Aorta (tissue), 5 donors: Measurements from ENCODE around the gene CDK9. TPM values are rescaled to one million over a fixed set of nuclear protein-coding genes. Genes with fewer than 3 reads are reported as not detected.
A peak's percentile ranks its signal among the peaks of the same experiment; 100 is the strongest.

Experiments used
- ATAC-seq: fragments of 200-7000 bp; cut with Tn5 transposase; one replicate; pipeline ENCODE4 v1.9.1; 2022; ENCODE audit warnings: moderate library complexity; ENCODE audit not compliant: low FRiP score
- DNase-seq, 2 donors: peaks; one replicate each; pipeline ENCODE4 v3.0.0-alpha.2; 2020
- H3K27ac ChIP-seq, 2 donors: one replicate each; pipeline ENCODE4 v1.5.1; 2013; ENCODE audit warnings: low read length in 2 of 2, mild to moderate bottlenecking in 2 of 2, moderate library complexity in 2 of 2, control low read depth in 1 of 2, inconsistent platforms in 1 of 2, low read depth in 1 of 2
- H3K27me3 ChIP-seq, 2 donors: one replicate each; pipeline ENCODE4 v1.6.1; 2013; ENCODE audit warnings: control low read depth in 1 of 2, low read length in 1 of 2, mild to moderate bottlenecking in 1 of 2, moderate library complexity in 1 of 2; ENCODE audit not compliant: insufficient read depth in 2 of 2, control insufficient read depth in 1 of 2
- H3K36me3 ChIP-seq, 2 donors: one replicate each; pipeline ENCODE4 v1.6.1; 2013; ENCODE audit warnings: control low read depth in 1 of 2, low read length in 1 of 2, mild to moderate bottlenecking in 1 of 2; ENCODE audit not compliant: insufficient read depth in 2 of 2, control insufficient read depth in 1 of 2
- H3K4me1 ChIP-seq, 2 donors: one replicate each; pipeline ENCODE4 v1.6.1; 2013; ENCODE audit warnings: low read length in 2 of 2, control low read depth in 1 of 2, mild to moderate bottlenecking in 1 of 2, moderate library complexity in 1 of 2; ENCODE audit not compliant: insufficient read depth in 2 of 2, control insufficient read depth in 1 of 2
- H3K4me3 ChIP-seq, 2 donors: one replicate each; pipeline ENCODE4 v1.5.1; 2013; ENCODE audit warnings: low read length in 2 of 2, control low read depth in 1 of 2, mild to moderate bottlenecking in 1 of 2
- H3K9me3 ChIP-seq: one replicate; pipeline ENCODE4 v1.6.1; 2013; ENCODE audit warnings: mild to moderate bottlenecking, low read length; ENCODE audit not compliant: control insufficient read depth
- WGBS, 2 donors: extraction: QIAGEN DNeasy Blood & Tissue Kit; methylation state at CpG; one replicate each; pipeline ENCODE4 v1.1.7; 2013; 5-methylcytosine and 5-hydroxymethylcytosine counted together
- intact Hi-C, 2 donors: fragments of 100-400 bp; cut with DNase I; formaldehyde crosslinking; loops; one replicate each; pipeline versions ENCODE4 v1.14.2 to v1.15.0; 2022
- long read RNA-seq, 2 donors: library from polyadenylated mRNA; unstranded; transcript quantifications; one replicate each; pipeline ENCODE4 v2.0.0, GENCODE V29; 2020 to 2021
- polyA plus RNA-seq, 2 donors: library from polyadenylated mRNA; stranded (reverse); fragments of 200-250 nt; gene quantifications; one replicate each; pipeline ENCODE4 v1.2.3, GENCODE V29; 2013
- total RNA-seq, 2 donors: library from RNA; stranded (reverse); fragmentation: NEBNext Ultra II Directional; extraction: Animal tissue kit (Norgen Biotek cat#: 25700); gene quantifications; one replicate each; pipeline ENCODE4 v1.2.1, GENCODE V29; 2021
- donor health status: healthy with polysubstance abuse.
- donor health status: Bipolar disorder and iron deficiency.
- donor health status: DM: no; HTN: no; CAD: no.
- donor health status: DM: no; HTN: no; CAD: no.
- donor health status: DM: yes; HTN: yes; CAD: no.

CDK9 gene
- total RNA-seq (100 to 1,000 TPM; 103 to 131 TPM), polyA plus RNA-seq (100 to 1,000 TPM in 1 of 2 donors, 10 to 100 TPM in 1; 29.3 to 115 TPM)
- long read RNA-seq, donor 1, transcript CDK9-201 (7 exons, 2,463 nt), result major isoform, 32 of 45 reads
- long read RNA-seq, donor 1, partial matches to known transcripts, result 11 of 45 reads
- long read RNA-seq, donor 1, other reads (novel, unspliced or antisense), result 2 of 45 reads
- long read RNA-seq, donor 2, transcript CDK9-201 (7 exons, 2,463 nt), result major isoform, 37 of 53 reads
- long read RNA-seq, donor 2, partial matches to known transcripts, result 2 of 53 reads
- long read RNA-seq, donor 2, other reads (novel, unspliced or antisense), result 12 of 53 reads

- 0 to 1% methylated on average over 62 to 75 of the region's 75 CpGs for WGBS, 2 donors
- peaks cover 4 to 8% of the 10 kb centered on the region in 2 donors for H3K36me3 ChIP-seq
- intact Hi-C loops, result loop anchor here (1.0 to 5.0 kb wide), 5 partner anchors 49 to 135 kb away; partner anchors contain the start of genes ST6GALNAC4 (in 1 of the 2) and TOR2A (in 1 of the 2)
Measured at GRCh38 chr9:127785933-127786772, at the start of gene CDK9. TSS of gene CDK9 (plus strand) at chr9:127786034. CDS start at chr9:127786149, 115 bp downstream.

GRCh38 chr9:127738666-127739065 is 47.2 kb upstream of the CDK9 start:
- DNase-seq (no peak), ATAC-seq (no peak)
- Histone ChIP-seq H3K27me3 (no peaks in the 10 kb centered on the region), H3K27ac (no peak overlapping the region), H3K36me3 (no peaks in the 10 kb centered on the region), H3K4me3 (no peak overlapping the region), H3K4me1 (no peaks in the 10 kb centered on the region), H3K9me3 (no peaks in the 10 kb centered on the region)
- 89 to 90% methylated on average over 13 of the region's 13 CpGs for WGBS, 2 donors
- intact Hi-C loops, result loop anchor here in 1 of 2 donors (5.0 to 10.0 kb wide), 3 partner anchors 129 to 234 kb away; no protein-coding TSS in a partner anchor

More at GRCh38 chr9:127785933-127786772, at the start of gene CDK9:
- peak within 1 kb of the TSS; percentile 97 to 98 for H3K4me3 ChIP-seq
- H3K27ac ChIP-seq, result peak within 1 kb of the TSS; percentile 60 to 88
- ATAC-seq, result peak; percentile 91
- no peaks in the 10 kb centered on the region for H3K4me1 ChIP-seq
- no peaks in the 10 kb centered on the region for H3K27me3 ChIP-seq
- no peaks in the 10 kb centered on the region for H3K9me3 ChIP-seq
- peak; percentile 94 to 96 for DNase-seq

GRCh38 chr9:127739614-127740330 is 46.1 kb upstream of the CDK9 start:
- Histone ChIP-seq H3K27me3 (no peaks in the 10 kb centered on the region), H3K27ac (no peak overlapping the region), H3K4me1 (no peaks in the 10 kb centered on the region), H3K4me3 (no peak overlapping the region), H3K9me3 (no peaks in the 10 kb centered on the region), H3K36me3 (no peaks in the 10 kb centered on the region)
- 87 to 91% methylated on average over 19 of the region's 19 CpGs for WGBS, 2 donors
- ATAC-seq (no peak), DNase-seq (peak in 1 of 2 donors; percentile 78)
- intact Hi-C loops, result loop anchor here in 1 of 2 donors (5.0 to 10.0 kb wide), 3 partner anchors 128 to 235 kb away; no protein-coding TSS in a partner anchor

- no peaks in the 10 kb centered on the region for H3K27me3 ChIP-seq
- ATAC-seq, result no peak
- no peaks in the 10 kb centered on the region for H3K9me3 ChIP-seq
- 77 to 79% methylated on average over 38 of the region's 38 CpGs for WGBS, 2 donors
- H3K4me3 ChIP-seq, result no peak overlapping the region
- no peak for DNase-seq
- no peaks in the 10 kb centered on the region for H3K4me1 ChIP-seq
- H3K36me3 ChIP-seq, result no peaks in the 10 kb centered on the region
- intact Hi-C loops, result no loop called here
- H3K27ac ChIP-seq, result no peak overlapping the region
Measured at GRCh38 chr9:127741831-127742434, 43.9 kb upstream of the CDK9 start.

- ATAC-seq (no peak), DNase-seq (no peak)
- Histone ChIP-seq H3K4me1 (no peaks in the 10 kb centered on the region), H3K9me3 (no peaks in the 10 kb centered on the region), H3K27me3 (no peaks in the 10 kb centered on the region), H3K4me3 (no peak overlapping the region), H3K36me3 (no peaks in the 10 kb centered on the region), H3K27ac (no peak overlapping the region)
- intact Hi-C loops, result no loop called here
- 67 to 70% methylated on average over 33 of the region's 33 CpGs for WGBS, 2 donors
Measured at GRCh38 chr9:127742435-127743088, 43.3 kb upstream of the CDK9 start.

GRCh38 chr9:127744398-127745110 is 41.3 kb upstream of the CDK9 start:
- WGBS, 2 donors, result 90 to 91% methylated on average over 19 of the region's 19 CpGs
- Histone ChIP-seq H3K4me3 (no peak overlapping the region), H3K4me1 (no peaks in the 10 kb centered on the region), H3K27me3 (no peaks in the 10 kb centered on the region), H3K36me3 (no peaks in the 10 kb centered on the region), H3K9me3 (no peaks in the 10 kb centered on the region), H3K27ac (no peak overlapping the region)
- DNase-seq, result no peak
- ATAC-seq, result no peak
- intact Hi-C loops, result no loop called here

- DNase-seq (no peak), ATAC-seq (no peak)
- no peaks in the 10 kb centered on the region for H3K36me3 ChIP-seq
- no peaks in the 10 kb centered on the region for H3K4me1 ChIP-seq
- no peak overlapping the region for H3K4me3 ChIP-seq
- H3K9me3 ChIP-seq, result no peaks in the 10 kb centered on the region
- no peaks in the 10 kb centered on the region for H3K27me3 ChIP-seq
- 72 to 73% methylated on average over 15 of the region's 15 CpGs for WGBS, 2 donors
- no peak overlapping the region for H3K27ac ChIP-seq
- intact Hi-C loops, result no loop called here
Measured at GRCh38 chr9:127746959-127747569, 38.8 kb upstream of the CDK9 start.
